ENCODE data around the gene FAM83E.
"Not testable (repeated sequence)": the region's sequence is repeated elsewhere in the genome, so short reads cannot be mapped to it uniquely, and the experiment has no call there.

FAM83E gene

GRCh38 chr19:48614436-48615230, at the start of gene FAM83E:
Gene FAM83E (minus strand): TSS chr19:48615076. CDS start chr19:48613372, 1,704 bp downstream.
- Histone ChIP-seq H3K27me3 (ENCODE audit: control insufficient read depth, insufficient read depth, low read length) (no peaks in the 10 kb centered on the region), H3K4me1 (ENCODE audit: control insufficient read depth, insufficient read depth, low read length) (peaks cover 37% of the 10 kb centered on the region), H3K27ac (ENCODE audit: low read depth, low read length) (peak within 1 kb of the TSS; percentile 96), H3K9ac (ENCODE audit: low read depth, low read length) (peak within 1 kb of the TSS; percentile 64), H3K9me3 (ENCODE audit: control insufficient read depth, insufficient read depth, low read length) (no peaks in the 10 kb centered on the region), H3K36me3 (ENCODE audit: control insufficient read depth, insufficient read depth, low read length) (peaks cover 33% of the 10 kb centered on the region), H3K4me3 (ENCODE audit: low read depth, low read length) (peak within 1 kb of the TSS; percentile 22; the same call in 1 of the 2 replicates)

- H3K4me1 ChIP-seq (ENCODE audit: control insufficient read depth, insufficient read depth, low read length), result no peaks in the 10 kb centered on the region
- peaks cover 4% of the 10 kb centered on the region; the same call in 1 of the 2 replicates for H3K9me3 ChIP-seq (ENCODE audit: control insufficient read depth, insufficient read depth, low read length)
- H3K27ac ChIP-seq (ENCODE audit: low read depth, low read length), result no peak overlapping the region
- no peak overlapping the region for H3K9ac ChIP-seq (ENCODE audit: low read depth, low read length)
- no peaks in the 10 kb centered on the region for H3K36me3 ChIP-seq (ENCODE audit: control insufficient read depth, insufficient read depth, low read length)
- H3K27me3 ChIP-seq (ENCODE audit: control insufficient read depth, insufficient read depth, low read length), result no peaks in the 10 kb centered on the region
- H3K4me3 ChIP-seq (ENCODE audit: low read depth, low read length), result no peak overlapping the region
Measured at GRCh38 chr19:48664476-48664875, 49.6 kb upstream of the FAM83E start.

- Histone ChIP-seq H3K4me1 (ENCODE audit: control insufficient read depth, insufficient read depth, low read length) (no peaks in the 10 kb centered on the region), H3K27me3 (ENCODE audit: control insufficient read depth, insufficient read depth, low read length) (no peaks in the 10 kb centered on the region), H3K4me3 (ENCODE audit: low read depth, low read length) (no peak overlapping the region), H3K9me3 (ENCODE audit: control insufficient read depth, insufficient read depth, low read length) (peaks cover 4% of the 10 kb centered on the region; the same call in 1 of the 2 replicates), H3K27ac (ENCODE audit: low read depth, low read length) (no peak overlapping the region), H3K9ac (ENCODE audit: low read depth, low read length) (no peak overlapping the region), H3K36me3 (ENCODE audit: control insufficient read depth, insufficient read depth, low read length) (no peaks in the 10 kb centered on the region)
Measured at GRCh38 chr19:48663667-48664066, 48.8 kb upstream of the FAM83E start.

- Histone ChIP-seq H3K27me3 (ENCODE audit: control insufficient read depth, insufficient read depth, low read length) (no peaks in the 10 kb centered on the region), H3K36me3 (ENCODE audit: control insufficient read depth, insufficient read depth, low read length) (no peaks in the 10 kb centered on the region), H3K9ac (ENCODE audit: low read depth, low read length) (no peak overlapping the region), H3K4me1 (ENCODE audit: control insufficient read depth, insufficient read depth, low read length) (no peaks in the 10 kb centered on the region), H3K27ac (ENCODE audit: low read depth, low read length) (no peak overlapping the region), H3K4me3 (ENCODE audit: low read depth, low read length) (no peak overlapping the region), H3K9me3 (ENCODE audit: control insufficient read depth, insufficient read depth, low read length) (peaks cover 4% of the 10 kb centered on the region; the same call in 1 of the 2 replicates)
Measured at GRCh38 chr19:48661711-48662090, 46.8 kb upstream of the FAM83E start.

- no peak overlapping the region for H3K9ac ChIP-seq (ENCODE audit: low read depth, low read length)
- H3K36me3 ChIP-seq (ENCODE audit: control insufficient read depth, insufficient read depth, low read length), result no peaks in the 10 kb centered on the region
- no peaks in the 10 kb centered on the region for H3K27me3 ChIP-seq (ENCODE audit: control insufficient read depth, insufficient read depth, low read length)
- no peaks in the 10 kb centered on the region for H3K4me1 ChIP-seq (ENCODE audit: control insufficient read depth, insufficient read depth, low read length)
- no peak overlapping the region for H3K4me3 ChIP-seq (ENCODE audit: low read depth, low read length)
- peaks cover 4% of the 10 kb centered on the region; the same call in 1 of the 2 replicates for H3K9me3 ChIP-seq (ENCODE audit: control insufficient read depth, insufficient read depth, low read length)
- H3K27ac ChIP-seq (ENCODE audit: low read depth, low read length), result no peak overlapping the region
Measured at GRCh38 chr19:48660852-48661710, 46.2 kb upstream of the FAM83E start.

GRCh38 chr19:48659768-48660167, 44.9 kb upstream of the FAM83E start:
- Histone ChIP-seq H3K27me3 (ENCODE audit: control insufficient read depth, insufficient read depth, low read length) (no peaks in the 10 kb centered on the region), H3K9me3 (ENCODE audit: control insufficient read depth, insufficient read depth, low read length) (peaks cover 4% of the 10 kb centered on the region; the same call in 1 of the 2 replicates), H3K4me3 (ENCODE audit: low read depth, low read length) (no peak overlapping the region), H3K4me1 (ENCODE audit: control insufficient read depth, insufficient read depth, low read length) (no peaks in the 10 kb centered on the region), H3K9ac (ENCODE audit: low read depth, low read length) (no peak overlapping the region), H3K27ac (ENCODE audit: low read depth, low read length) (no peak overlapping the region), H3K36me3 (ENCODE audit: control insufficient read depth, insufficient read depth, low read length) (no peaks in the 10 kb centered on the region)

- peaks cover 4% of the 10 kb centered on the region; the same call in 1 of the 2 replicates for H3K9me3 ChIP-seq (ENCODE audit: control insufficient read depth, insufficient read depth, low read length)
- no peaks in the 10 kb centered on the region for H3K27me3 ChIP-seq (ENCODE audit: control insufficient read depth, insufficient read depth, low read length)
- H3K27ac ChIP-seq (ENCODE audit: low read depth, low read length), result no peak overlapping the region
- no peaks in the 10 kb centered on the region for H3K36me3 ChIP-seq (ENCODE audit: control insufficient read depth, insufficient read depth, low read length)
- H3K4me1 ChIP-seq (ENCODE audit: control insufficient read depth, insufficient read depth, low read length), result no peaks in the 10 kb centered on the region
- no peak overlapping the region for H3K9ac ChIP-seq (ENCODE audit: low read depth, low read length)
- no peak overlapping the region for H3K4me3 ChIP-seq (ENCODE audit: low read depth, low read length)
Measured at GRCh38 chr19:48658483-48658882, 43.6 kb upstream of the FAM83E start.

GRCh38 chr19:48657828-48658227, 43.0 kb upstream of the FAM83E start:
- H3K4me3 ChIP-seq (ENCODE audit: low read depth, low read length); H3K27ac ChIP-seq (ENCODE audit: low read depth, low read length); H3K27me3 ChIP-seq (ENCODE audit: control insufficient read depth, insufficient read depth, low read length); H3K36me3 ChIP-seq (ENCODE audit: control insufficient read depth, insufficient read depth, low read length); H3K4me1 ChIP-seq (ENCODE audit: control insufficient read depth, insufficient read depth, low read length); H3K9me3 ChIP-seq (ENCODE audit: control insufficient read depth, insufficient read depth, low read length); H3K9ac ChIP-seq (ENCODE audit: low read depth, low read length): not testable (repeated sequence)

- H3K9me3 ChIP-seq (ENCODE audit: control insufficient read depth, insufficient read depth, low read length), result peaks cover 4% of the 10 kb centered on the region; the same call in 1 of the 2 replicates
- no peaks in the 10 kb centered on the region for H3K36me3 ChIP-seq (ENCODE audit: control insufficient read depth, insufficient read depth, low read length)
- H3K27me3 ChIP-seq (ENCODE audit: control insufficient read depth, insufficient read depth, low read length), result no peaks in the 10 kb centered on the region
- no peak overlapping the region for H3K9ac ChIP-seq (ENCODE audit: low read depth, low read length)
- no peaks in the 10 kb centered on the region for H3K4me1 ChIP-seq (ENCODE audit: control insufficient read depth, insufficient read depth, low read length)
- no peak overlapping the region for H3K4me3 ChIP-seq (ENCODE audit: low read depth, low read length)
- H3K27ac ChIP-seq (ENCODE audit: low read depth, low read length), result peak overlapping the region; percentile 6
Measured at GRCh38 chr19:48656840-48657474, 42.1 kb upstream of the FAM83E start.

GRCh38 chr19:48654299-48655059, 39.6 kb upstream of the FAM83E start:
- H3K27me3 ChIP-seq (ENCODE audit: control insufficient read depth, insufficient read depth, low read length), result no peaks in the 10 kb centered on the region
- no peaks in the 10 kb centered on the region for H3K9me3 ChIP-seq (ENCODE audit: control insufficient read depth, insufficient read depth, low read length)
- H3K4me3 ChIP-seq (ENCODE audit: low read depth, low read length), result no peak overlapping the region
- no peak overlapping the region for H3K9ac ChIP-seq (ENCODE audit: low read depth, low read length)
- no peaks in the 10 kb centered on the region for H3K36me3 ChIP-seq (ENCODE audit: control insufficient read depth, insufficient read depth, low read length)
- no peak overlapping the region for H3K27ac ChIP-seq (ENCODE audit: low read depth, low read length)
- no peaks in the 10 kb centered on the region for H3K4me1 ChIP-seq (ENCODE audit: control insufficient read depth, insufficient read depth, low read length)
